ENCODE data around the gene PRMT3. TPM values are rescaled to one million over a fixed set of nuclear protein-coding genes. Genes with fewer than 3 reads are reported as not detected.
"Not testable (repeated sequence)": the region's sequence is repeated elsewhere in the genome, so short reads cannot be mapped to it uniquely, and the experiment has no call there.

PRMT3 gene
- total and polyA plus RNA-seq, 2 donors: 9.4 to 25.5 TPM

GRCh38 chr11:20535271-20535881 is 147.9 kb downstream of the PRMT3 start:
- WGBS: 64% methylated on average over 2 of the region's 2 CpGs

GRCh38 chr11:20536365-20536764 is 148.8 kb downstream of the PRMT3 start:
- no peak for DNase-seq (ENCODE audit: extremely low spot score)
- no peaks in the 10 kb centered on the region for H3K36me3 ChIP-seq (ENCODE audit: insufficient read depth)
- WGBS: 85% methylated on average over 3 of the region's 3 CpGs
- H3K27ac ChIP-seq (ENCODE audit: low read depth): no peak overlapping the region
- H3K4me3 ChIP-seq (ENCODE audit: low read depth, low read length): no peak overlapping the region
- no peaks in the 10 kb centered on the region for H3K4me1 ChIP-seq (ENCODE audit: insufficient read depth)

More at GRCh38 chr11:20535271-20535881, 147.9 kb downstream of the PRMT3 start:
- no peaks in the 10 kb centered on the region for H3K36me3 ChIP-seq (ENCODE audit: insufficient read depth)
- no peak overlapping the region for H3K27ac ChIP-seq (ENCODE audit: low read depth)
- no peak overlapping the region for H3K4me3 ChIP-seq (ENCODE audit: low read depth, low read length)
- H3K4me1 ChIP-seq (ENCODE audit: insufficient read depth): no peaks in the 10 kb centered on the region
- DNase-seq (ENCODE audit: extremely low spot score): no peak

GRCh38 chr11:20536784-20537183 is 149.3 kb downstream of the PRMT3 start:
- no peak for DNase-seq (ENCODE audit: extremely low spot score)
- 62% methylated on average over 1 of the region's 1 CpG for WGBS
- no peak overlapping the region for H3K4me3 ChIP-seq (ENCODE audit: low read depth, low read length)

GRCh38 chr11:20541503-20541902 is 154.0 kb downstream of the PRMT3 start:
- no peaks in the 10 kb centered on the region for H3K36me3 ChIP-seq (ENCODE audit: insufficient read depth)
- no peak overlapping the region for H3K4me3 ChIP-seq (ENCODE audit: low read depth, low read length)
- H3K27ac ChIP-seq (ENCODE audit: low read depth): no peak overlapping the region
- DNase-seq (ENCODE audit: extremely low spot score): no peak
- 32% methylated on average over 2 of the region's 2 CpGs for WGBS
- no peaks in the 10 kb centered on the region for H3K4me1 ChIP-seq (ENCODE audit: insufficient read depth)

More at GRCh38 chr11:20536784-20537183, 149.3 kb downstream of the PRMT3 start:
- no peaks in the 10 kb centered on the region for H3K4me1 ChIP-seq (ENCODE audit: insufficient read depth)
- H3K27ac ChIP-seq (ENCODE audit: low read depth): no peak overlapping the region
- H3K36me3 ChIP-seq (ENCODE audit: insufficient read depth): no peaks in the 10 kb centered on the region

- WGBS: 29% methylated on average over 8 of the region's 8 CpGs
- no peaks in the 10 kb centered on the region for H3K4me1 ChIP-seq (ENCODE audit: insufficient read depth)
- no peaks in the 10 kb centered on the region for H3K36me3 ChIP-seq (ENCODE audit: insufficient read depth)
- DNase-seq (ENCODE audit: extremely low spot score): no peak
- H3K27ac ChIP-seq (ENCODE audit: low read depth): no peak overlapping the region
- no peak overlapping the region for H3K4me3 ChIP-seq (ENCODE audit: low read depth, low read length)
Observed at GRCh38 chr11:20544603-20545237, 157.2 kb downstream of the PRMT3 start.

- Histone ChIP-seq H3K4me1 (ENCODE audit: insufficient read depth) (no peaks in the 10 kb centered on the region), H3K4me3 (ENCODE audit: low read depth, low read length) (no peak overlapping the region), H3K27ac (ENCODE audit: low read depth) (no peak overlapping the region), H3K36me3 (ENCODE audit: insufficient read depth) (no peaks in the 10 kb centered on the region)
- 100% methylated on average over 1 of the region's 2 CpGs for WGBS
- no peak for DNase-seq (ENCODE audit: extremely low spot score)
Observed at GRCh38 chr11:20547411-20547810, 159.9 kb downstream of the PRMT3 start.

GRCh38 chr11:20551096-20551495 is 163.6 kb downstream of the PRMT3 start:
- Histone ChIP-seq H3K36me3 (ENCODE audit: insufficient read depth) (no peaks in the 10 kb centered on the region), H3K4me1 (ENCODE audit: insufficient read depth) (no peaks in the 10 kb centered on the region), H3K4me3 (ENCODE audit: low read depth, low read length) (no peak overlapping the region), H3K27ac (ENCODE audit: low read depth) (no peak overlapping the region)
- DNase-seq (ENCODE audit: extremely low spot score): no peak
- whole genome bisulfite sequencing: 47% methylated on average over 2 of the region's 2 CpGs

GRCh38 chr11:20555783-20556182 is 168.3 kb downstream of the PRMT3 start:
- Histone ChIP-seq H3K4me1 (ENCODE audit: insufficient read depth) (no peaks in the 10 kb centered on the region), H3K4me3 (ENCODE audit: low read depth, low read length) (no peak overlapping the region), H3K36me3 (ENCODE audit: insufficient read depth) (no peaks in the 10 kb centered on the region), H3K27ac (ENCODE audit: low read depth) (no peak overlapping the region)
- 61% methylated on average over 3 of the region's 3 CpGs for WGBS
- no peak for DNase-seq (ENCODE audit: extremely low spot score)

GRCh38 chr11:20556396-20556795 is 168.9 kb downstream of the PRMT3 start:
- not testable (repeated sequence) for DNase-seq (ENCODE audit: extremely low spot score)

GRCh38 chr11:20558741-20559140 is 171.2 kb downstream of the PRMT3 start:
- DNase-seq (ENCODE audit: extremely low spot score): no peak
- WGBS: 83% methylated on average over 4 of the region's 4 CpGs
- H3K4me3 ChIP-seq (ENCODE audit: low read depth, low read length): no peak overlapping the region
- H3K4me1 ChIP-seq (ENCODE audit: insufficient read depth): no peaks in the 10 kb centered on the region
- no peak overlapping the region for H3K27ac ChIP-seq (ENCODE audit: low read depth)
- H3K36me3 ChIP-seq (ENCODE audit: insufficient read depth): no peaks in the 10 kb centered on the region

More at GRCh38 chr11:20556396-20556795, 168.9 kb downstream of the PRMT3 start:
- H3K36me3 ChIP-seq (ENCODE audit: insufficient read depth); H3K4me3 ChIP-seq (ENCODE audit: low read depth, low read length); H3K27ac ChIP-seq (ENCODE audit: low read depth); H3K4me1 ChIP-seq (ENCODE audit: insufficient read depth): not testable (repeated sequence)

Other genes starting within 250 kb of the PRMT3 start
- gene DBX1, start 227.2 kb upstream of the PRMT3 start, total RNA-seq: not detected
- not detected for gene DBX1, start 227.2 kb upstream of the PRMT3 start, polyA plus RNA-seq
- gene HTATIP2, start 24.0 kb upstream of the PRMT3 start, total RNA-seq: 3.9 TPM
- 58.1 TPM for gene HTATIP2, start 24.0 kb upstream of the PRMT3 start, polyA plus RNA-seq
- gene SLC6A5, start 211.9 kb downstream of the PRMT3 start, total RNA-seq: not detected
- gene SLC6A5, start 211.9 kb downstream of the PRMT3 start, polyA plus RNA-seq: not detected

Data from urinary bladder (tissue), 4 donors.